HG02938 (cell line): Measurements from ENCODE around the gene PSD2.

Experiments
- ATAC-seq: cut with Tn5 transposase; IDR thresholded peaks from one replicate; pipeline ENCODE4 v1.9.1; 2021; ENCODE audit warnings: mild to moderate bottlenecking, moderate library complexity; ENCODE audit not compliant: unreplicated experiment

Gene PSD2

DNA sequence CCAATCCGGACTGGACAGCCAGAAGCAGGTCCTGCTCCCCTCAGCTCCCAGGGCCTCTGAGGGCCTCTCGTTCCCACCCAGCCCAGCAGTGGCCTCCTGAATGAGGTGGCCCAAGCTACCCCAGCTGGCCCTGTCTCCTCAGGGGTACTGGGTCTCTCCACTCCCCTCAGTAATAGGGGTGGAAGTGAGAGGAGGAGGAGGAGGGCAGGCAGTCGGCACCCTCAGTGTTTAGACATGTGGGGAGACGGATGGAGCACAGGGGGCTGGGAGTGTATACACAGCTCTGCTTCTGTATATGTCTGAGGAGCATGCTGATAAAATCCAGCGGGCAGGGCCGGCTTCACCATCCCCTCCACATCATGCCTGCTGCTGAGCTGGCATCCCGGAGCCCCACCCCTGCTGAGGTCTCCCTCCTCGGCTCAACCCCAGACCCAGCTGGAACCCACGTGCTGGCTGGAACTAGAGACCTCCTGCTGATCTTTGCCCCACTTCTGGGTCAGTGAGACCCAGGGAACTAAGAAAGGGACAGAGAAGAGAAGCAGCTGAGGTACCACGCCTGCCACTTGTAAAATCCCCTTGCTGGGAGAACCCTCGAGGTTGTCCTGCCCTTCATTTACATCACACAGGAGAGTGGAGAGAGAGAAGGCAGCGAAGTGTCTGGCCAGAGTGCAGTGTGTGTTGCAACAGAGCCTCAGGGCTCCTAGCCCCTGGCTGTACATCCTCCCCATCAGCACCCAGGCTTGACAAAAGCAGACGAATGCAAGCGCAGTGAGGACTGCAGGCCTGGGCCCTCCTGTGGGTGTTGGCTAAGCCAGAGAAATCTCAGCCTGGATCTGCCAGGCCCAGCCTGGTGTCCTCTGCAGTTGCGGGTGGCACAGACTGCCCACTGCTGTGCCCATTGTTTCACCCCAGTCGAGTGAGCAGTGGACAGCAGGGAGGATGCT is 77.5 kb downstream of the PSD2 start:
- no peak for ATAC-seq

GRCh38 chr5:139875957-139876356 is 80.3 kb downstream of the PSD2 start:
- no peak for ATAC-seq

DNA sequence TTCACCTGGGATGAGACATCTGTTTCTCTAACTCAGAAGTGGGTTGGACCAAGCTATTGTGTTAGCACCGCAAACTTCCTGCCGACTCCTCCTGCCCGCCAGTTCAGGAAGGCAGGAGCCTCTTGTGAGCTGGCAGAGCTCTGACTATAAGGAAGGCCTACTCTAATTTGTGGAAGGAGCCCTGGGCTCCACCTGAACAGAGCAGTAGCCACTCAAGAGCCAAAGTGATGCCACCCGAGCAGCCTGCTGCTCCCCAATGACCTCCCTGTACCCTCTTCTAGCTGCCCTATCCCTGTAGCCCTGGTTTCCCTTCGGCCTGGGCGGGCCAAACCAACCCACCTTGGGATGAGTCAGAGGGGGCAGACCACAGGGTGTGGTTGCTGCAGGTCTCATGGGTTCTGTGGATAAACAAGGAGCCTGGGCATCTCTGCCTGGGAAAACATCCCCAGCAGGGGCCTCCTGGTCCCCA is 81.6 kb downstream of the PSD2 start:
- no peak for ATAC-seq

- no peak for ATAC-seq
Measured at GRCh38 chr5:139878093-139878492, 82.5 kb downstream of the PSD2 start.

DNA sequence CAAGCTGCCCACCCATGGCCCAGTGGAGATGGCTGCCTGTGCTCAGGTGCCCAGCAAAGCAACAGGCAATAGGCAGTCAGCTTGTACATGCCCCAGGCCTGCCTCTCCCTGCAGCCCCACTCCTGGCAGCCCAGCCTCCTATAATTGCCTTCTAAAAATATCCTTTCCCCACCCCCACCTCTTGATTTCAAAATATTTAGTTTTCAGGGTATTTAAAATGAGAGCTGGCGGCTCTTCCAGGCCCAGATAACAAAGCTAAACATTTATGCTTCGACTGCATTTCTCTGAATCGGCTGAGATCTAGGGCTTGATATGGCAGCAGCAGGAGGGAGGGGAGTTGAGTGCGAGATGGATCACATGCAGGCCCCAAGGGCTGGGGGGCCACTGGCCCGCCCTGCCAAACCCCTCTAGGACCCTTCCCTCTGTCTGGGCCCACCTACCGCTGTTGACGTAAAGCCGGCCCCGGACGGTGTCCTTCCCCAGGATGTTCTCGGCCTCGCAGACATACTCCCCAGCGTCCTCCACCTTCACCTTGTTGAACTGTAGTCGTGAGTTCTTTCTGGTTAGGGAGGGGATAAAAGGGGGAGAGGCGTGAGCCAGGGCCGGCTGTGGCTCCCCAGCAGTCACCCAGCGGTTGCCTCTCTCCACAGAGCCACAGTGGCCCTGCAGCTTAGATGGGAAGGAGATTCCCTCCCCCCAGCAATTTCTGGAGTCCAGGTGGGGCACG is 85.0 kb downstream of the PSD2 start:
- ATAC-seq, result no peak

DNA sequence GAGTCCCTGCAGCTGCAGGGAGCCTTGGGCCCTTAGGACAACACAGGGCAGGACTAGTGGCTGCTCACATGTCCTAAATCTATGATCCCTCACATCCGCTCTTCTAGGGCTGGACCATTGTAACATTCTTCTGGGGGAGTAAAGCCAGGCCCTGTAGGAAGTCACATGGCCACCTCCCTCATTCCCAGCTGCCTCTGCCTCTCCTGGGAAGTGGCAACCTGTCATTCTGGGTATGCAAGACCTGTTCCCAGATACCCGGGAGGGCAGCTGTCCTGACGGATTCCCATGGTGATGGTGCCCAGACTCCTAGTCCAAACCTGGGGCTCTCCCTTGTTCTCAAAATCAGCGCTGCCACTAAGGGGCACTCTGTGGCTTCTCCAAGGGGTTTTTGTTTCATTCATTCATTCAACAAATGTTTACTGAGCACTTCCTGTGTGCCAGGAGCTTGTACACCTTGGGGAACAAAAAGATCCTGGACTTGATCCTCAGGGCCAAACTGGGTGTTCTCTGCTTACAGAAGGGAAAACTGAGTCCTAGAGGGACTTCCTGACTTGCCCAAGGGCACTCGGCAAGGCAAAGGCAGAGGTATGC is 85.6 kb downstream of the PSD2 start:
- no peak for ATAC-seq

- ATAC-seq, result no peak
Measured at GRCh38 chr5:139882316-139882715, 86.7 kb downstream of the PSD2 start.

DNA sequence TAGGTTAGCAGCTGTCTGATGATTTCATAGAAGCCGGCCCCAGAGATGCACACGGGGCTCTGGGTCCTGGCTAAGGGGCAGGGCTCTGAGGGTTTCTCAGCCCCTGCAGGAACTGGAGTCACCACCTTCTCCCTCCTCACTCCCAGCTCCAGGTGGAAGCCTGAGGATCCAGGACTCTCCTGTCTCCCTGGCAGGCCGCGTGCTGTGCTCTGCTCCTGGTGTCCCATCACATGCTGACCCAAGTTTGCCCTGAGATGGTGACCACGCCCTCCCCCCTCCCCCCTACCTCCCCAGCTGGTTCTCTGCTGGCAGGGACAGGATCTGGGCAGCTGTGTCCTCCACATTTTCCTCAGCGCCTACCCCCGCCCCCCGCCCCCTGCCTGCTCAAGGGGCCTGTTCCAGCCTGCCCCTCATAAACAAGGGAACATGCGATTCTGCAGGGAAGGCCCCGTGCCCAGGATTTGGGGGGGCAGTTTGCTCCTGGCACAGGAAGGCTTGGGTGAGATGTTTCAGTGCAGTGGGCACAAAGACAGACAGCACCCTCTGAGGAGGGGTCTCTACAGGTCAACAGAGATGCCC is 87.4 kb downstream of the PSD2 start:
- no peak for ATAC-seq

DNA sequence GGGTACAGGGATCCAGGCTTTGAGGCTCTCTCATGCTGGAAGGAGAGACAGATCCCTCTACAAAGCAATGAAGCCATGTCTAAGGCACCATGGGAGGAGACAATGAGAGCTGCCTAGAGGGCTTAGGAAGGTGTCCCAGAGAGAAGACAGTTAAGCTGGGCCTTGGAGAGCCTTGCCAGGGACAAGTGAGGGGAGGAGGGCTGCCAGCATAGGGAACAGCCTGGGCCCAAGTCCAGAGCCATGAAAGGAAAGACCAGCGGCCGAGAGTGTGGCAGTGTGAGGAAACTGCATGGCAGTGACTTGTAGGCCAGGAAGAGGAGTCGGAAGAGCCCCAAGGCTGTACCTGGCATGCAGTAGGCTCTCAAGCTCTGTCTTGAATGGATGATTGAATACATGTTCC is 88.5 kb downstream of the PSD2 start:
- no peak for ATAC-seq

DNA sequence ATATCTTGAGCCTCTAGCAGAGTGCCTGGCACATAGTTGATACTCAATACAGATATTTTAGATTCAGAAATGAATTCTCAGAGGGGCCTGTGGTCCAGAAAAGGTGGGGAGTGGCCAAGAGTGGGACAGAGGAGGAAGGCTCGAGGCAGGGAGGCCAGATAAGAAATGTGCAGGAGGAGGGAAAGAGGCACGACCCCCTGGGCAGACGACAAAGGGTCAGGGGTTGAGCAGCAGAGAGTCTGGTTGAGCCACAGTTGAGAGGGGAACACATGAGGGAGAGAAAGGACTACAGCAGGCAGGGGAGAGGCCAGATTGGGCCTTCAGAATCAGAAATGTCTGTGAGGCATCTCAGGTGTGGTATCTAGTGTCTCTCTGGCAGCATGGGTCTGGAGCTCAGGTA is 89.1 kb downstream of the PSD2 start:
- no peak for ATAC-seq

DNA sequence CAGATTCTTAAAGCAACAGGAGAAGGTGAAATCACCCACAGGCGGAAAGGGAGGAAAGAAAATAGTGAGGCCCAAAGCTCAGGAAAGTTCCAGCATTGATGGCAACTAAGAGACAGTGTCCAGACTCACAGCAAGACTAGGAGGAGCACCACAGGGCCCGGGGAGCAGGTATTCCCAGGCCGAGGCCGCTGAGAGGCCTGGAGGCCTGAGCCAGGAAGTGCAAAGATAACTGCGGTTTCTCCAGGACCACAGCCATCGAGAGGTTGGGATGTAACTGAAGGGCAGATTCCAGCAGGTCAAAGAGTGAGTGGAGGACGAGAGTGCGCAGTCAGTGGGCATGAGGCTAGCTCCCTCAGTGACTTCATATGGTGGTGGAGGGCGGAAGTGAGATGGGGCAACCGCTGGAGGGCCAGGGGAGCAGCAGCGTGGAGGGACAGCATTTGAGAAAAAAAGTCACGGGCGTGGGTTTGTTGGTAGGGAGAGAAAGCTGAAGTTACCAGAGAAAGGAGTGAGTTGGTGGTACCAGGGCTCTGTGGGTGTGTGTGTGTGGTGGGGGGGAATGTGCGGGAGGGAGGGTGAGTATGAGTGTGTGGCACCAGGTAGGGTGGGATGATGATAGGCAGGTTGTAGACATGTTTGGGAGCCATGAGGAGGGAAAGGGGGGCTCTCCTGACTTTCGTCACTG is 89.7 kb downstream of the PSD2 start:
- no peak for ATAC-seq

DNA sequence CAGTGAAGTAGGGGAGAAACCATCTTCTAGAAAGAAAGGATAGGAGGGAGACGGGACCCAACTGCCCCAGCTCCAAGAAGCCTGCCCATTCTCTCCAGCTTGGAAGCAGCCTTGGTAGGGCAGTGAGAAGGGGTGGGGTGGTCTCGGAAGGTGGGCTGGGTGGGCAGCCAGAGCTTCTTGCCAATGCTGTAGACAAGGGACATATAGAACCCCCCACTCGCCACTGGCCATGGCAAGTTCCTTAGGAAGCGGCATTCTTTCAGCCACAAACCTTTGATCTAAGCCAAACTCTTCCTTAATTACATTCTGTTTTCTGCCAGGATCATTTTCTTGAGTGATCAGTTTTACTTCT is 90.2 kb downstream of the PSD2 start:
- no peak for ATAC-seq

- no peak for ATAC-seq
Measured at GRCh38 chr5:139886213-139886612, 90.6 kb downstream of the PSD2 start.

DNA sequence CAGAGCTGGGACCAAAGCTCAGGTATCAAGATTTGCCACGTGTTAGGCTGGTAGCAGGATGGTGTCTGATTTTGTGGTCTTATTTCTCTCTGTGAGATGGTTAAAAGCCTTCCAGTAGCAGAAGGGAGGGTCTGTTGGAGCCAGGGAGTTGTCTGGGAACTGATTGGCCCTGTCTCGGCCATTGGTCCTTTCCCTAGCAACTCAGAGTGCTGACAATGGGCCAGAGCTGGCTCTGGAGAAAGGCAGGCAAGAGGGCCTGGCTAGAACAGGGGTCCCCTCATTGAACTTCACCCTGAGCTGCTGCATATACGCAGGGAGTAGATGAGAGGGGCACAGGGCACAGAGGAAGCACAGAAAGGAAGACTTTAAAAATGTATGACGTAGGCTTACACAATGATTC is 92.8 kb downstream of the PSD2 start:
- no peak for ATAC-seq

DNA sequence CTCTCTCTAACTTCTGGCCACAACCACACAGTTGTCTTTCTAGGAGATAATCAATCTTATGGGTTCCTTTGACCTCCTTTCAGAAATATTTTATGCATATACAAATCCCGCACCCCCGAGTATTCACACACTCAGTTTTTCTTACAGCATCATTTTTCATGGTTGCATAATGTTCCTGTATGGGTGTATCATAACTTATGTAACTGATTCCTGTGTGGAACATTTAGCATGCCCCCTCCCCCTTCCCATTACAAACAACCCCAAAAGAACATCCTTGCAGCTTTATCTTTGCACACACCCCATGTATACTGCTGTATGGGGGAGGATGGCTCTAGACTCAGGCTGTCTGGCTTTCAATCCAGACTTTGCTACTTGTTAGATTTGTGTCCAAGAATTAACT is 93.8 kb downstream of the PSD2 start:
- ATAC-seq, result no peak

DNA sequence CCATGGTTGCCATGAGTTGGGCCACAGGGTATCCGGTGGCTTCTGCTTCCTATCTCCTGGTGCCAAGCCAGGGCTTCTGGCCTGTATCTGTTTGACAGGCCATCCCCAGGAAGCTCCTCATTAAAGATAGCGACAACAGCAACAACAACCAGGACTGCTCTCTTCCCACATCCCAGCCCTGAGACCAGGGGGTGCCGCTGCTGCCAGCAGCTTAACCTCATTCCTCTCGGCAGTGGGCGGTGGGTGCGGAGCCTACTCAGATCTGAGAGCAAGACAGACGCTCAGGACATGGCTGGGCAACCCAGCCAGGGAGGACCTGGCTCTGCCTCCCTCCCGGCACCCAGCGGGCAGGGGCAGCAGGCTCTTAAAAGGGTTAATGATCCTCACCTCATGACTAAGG is 98.3 kb downstream of the PSD2 start:
- no peak for ATAC-seq
